ENCODE measurements around the gene KLRK1.
"Not testable (repeated sequence)": the region's sequence is repeated elsewhere in the genome, so short reads cannot be mapped to it uniquely, and the experiment has no call there.

Gene KLRK1

DNA sequence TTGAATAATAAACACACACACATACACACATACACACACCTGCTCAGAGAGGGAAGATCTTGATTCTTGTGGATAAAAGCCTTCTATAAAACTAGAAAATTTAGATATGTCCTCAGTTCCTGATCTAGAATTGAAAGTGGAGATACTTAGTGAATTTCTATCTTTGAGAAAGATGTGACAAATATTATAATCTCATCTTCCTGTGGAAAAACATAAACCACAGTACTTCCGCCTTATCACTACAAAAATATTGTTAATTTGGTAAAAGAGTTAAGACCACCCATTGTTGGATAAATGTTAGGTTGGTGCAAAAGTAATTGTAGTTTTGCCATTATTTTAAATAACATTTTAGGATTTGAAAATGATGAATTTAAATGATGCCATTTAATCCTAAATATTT is at the start of gene KLRK1:
Gene KLRK1 (minus strand): TSS at position 138 of the 400 bp plus-strand sequence. CDS start 1,231 bp downstream, outside the sequence.
- DNase-seq, result no peak

DNA sequence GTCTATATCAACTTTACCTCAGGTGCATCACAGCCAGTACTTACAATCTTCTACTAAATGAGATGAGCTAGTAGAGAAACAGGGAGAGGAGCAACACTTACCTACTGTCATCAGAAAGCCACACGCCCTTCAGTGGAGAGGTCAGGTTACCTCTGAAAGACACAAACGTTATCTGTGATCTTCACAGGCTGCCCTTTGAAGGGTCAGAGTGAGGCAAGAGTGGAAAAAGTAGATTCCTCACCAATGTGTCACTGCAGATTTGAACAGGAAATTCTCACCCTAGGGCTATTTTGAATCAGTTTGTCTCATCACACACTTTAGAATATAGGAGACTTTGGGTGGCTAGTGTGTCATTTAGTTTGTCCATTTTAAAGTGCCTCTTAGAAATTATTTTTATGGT is 47.8 kb upstream of the KLRK1 start:
- not testable (repeated sequence) for DNase-seq

DNA sequence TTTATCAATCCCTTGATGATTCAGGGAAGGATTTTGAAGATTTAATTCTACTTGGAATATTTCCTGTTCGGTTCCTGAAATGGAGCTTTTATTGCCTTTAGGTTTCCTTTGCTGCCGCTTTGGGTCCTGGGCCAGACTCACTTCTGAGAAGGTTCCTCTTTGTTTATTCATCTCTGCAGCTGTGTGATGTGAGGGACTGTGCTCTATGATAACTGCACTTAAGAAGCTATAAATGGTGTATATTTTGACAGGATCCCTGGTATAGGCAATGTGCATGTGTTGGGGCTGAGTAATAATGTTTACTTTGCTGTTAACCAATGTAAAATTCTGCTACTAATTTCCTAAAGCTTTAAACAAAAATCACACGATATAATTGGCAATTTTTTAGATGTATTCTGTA is 46.0 kb upstream of the KLRK1 start, which contains the start of gene KLRC2:
Gene KLRC2 (minus strand): TSS at position 195 of the 400 bp plus-strand sequence. CDS start 24 bp downstream, at position 171.
- peak; percentile 59 for DNase-seq

DNA sequence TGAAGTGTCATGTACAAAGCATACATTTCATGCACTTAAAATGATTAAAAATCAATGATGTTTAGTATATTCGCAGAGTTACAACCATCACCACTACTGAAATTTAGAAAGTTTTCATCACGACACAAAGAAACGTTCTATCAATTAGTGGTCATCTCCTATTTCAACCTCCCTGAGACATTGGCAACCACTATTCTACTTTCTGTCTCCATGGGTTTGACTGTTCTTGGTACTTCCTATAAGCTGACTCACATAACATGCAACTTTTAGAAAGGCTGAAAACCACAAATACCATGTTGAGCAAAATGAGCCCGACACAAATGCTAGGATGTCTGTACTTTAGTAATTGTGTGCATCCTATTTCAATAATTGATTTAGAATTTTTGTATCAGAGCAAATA is 40.8 kb upstream of the KLRK1 start:
- not testable (repeated sequence) for DNase-seq

DNA sequence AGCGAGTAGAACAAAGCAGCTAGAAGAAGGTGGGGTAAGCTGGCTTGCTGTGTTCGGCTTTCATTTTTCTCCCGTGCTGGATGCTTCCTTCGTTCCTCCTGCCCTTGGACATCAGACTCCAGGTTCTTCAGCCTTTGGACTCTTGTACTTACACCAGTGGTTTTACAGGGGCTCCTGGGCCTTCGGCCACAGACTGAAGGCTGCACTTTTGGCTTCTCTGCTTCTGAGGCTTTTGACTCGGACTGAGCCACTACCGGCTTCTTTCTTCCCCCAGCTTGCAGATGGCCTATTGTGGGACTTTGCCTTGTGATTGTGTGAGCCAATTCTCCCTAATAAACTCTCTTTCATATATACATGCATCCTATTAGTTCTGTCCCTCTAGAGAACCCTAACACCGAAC is 36.1 kb upstream of the KLRK1 start:
- DNase-seq, result not testable (repeated sequence)

DNA sequence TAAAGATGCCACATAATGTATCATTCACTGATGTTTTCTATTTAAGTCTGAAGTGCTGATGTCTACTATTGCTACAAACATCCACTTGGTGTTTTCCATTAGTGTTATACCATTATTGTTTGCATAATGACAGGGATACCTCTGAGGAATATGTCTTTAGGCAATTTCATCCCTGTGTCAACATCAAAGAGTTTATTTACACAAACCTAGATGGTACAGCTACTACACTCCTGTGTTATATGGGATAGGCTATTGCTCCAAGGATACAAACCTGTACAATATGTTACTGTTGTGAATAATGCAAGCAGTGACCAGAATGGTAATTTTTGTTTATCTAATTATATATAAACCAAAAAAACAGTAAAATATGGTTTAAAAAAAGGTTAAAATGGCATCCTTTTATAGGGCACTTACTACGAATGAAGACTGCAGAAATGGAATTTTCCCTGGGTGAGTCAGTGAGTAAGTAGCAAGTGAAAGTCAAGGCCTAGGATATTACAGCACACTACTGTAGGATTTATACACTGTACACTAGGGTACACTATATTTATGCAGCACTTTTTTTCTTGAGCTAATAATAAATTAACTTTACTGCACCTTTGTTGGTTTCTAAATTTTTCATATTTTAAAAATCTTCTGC is 34.5 kb upstream of the KLRK1 start:
- DNase-seq, result not testable (repeated sequence)

DNA sequence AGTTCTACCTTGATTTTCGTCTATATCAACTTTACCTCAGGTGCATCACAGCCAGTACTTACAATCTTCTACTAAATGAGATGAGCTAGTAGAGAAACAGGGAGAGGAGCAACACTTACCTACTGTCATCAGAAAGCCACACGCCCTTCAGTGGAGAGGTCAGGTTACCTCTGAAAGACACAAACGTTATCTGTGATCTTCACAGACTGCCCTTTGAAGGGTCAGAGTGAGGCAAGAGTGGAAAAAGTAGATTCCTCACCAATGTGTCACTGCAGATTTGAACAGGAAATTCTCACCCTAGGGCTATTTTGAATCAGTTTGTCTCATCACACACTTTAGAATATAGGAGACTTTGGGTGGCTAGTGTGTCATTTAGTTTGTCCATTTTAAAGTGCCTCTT is 32.3 kb upstream of the KLRK1 start:
- not testable (repeated sequence) for DNase-seq

DNA sequence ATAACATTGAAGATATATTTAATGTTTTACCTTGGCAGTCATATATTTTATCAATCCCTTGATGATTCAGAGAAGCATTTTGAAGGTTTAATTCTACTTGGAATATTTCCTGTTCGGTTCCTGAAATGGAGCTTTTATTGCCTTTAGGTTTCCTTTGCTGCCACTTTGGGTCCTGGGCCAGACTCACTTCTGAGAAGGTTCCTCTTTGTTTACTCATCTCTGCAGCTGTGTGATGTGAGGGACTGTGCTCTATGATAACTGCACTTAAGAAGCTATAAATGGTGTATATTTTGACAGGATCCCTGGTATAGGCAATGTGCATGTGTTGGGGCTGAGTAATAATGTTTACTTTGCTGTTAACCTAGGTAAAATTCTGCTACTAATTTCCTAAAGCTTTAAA is 30.5 kb upstream of the KLRK1 start, which contains the start of gene KLRC3:
Gene KLRC3 (minus strand): TSS at position 262 of the 400 bp plus-strand sequence. CDS start 45 bp downstream, at position 217.
- peak; percentile 18 for DNase-seq

DNA sequence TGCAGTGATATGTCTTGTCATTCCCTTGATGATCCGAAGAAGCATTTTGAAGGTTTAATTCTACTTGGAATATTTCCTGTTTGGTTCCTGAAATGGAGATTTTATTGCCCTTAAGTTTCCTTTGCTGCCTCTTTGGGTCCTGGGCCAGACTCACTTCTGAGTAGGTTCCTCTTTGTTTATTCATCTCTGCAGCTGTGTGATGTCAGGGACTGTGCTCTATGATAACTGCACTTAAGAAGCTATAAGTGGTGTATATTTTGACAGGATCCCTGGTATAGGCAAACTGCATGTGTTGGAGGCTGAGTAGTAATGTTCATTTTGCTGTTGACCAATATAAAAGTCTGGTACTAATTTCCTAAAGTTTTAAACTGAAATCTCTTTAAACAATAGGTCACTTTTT is 19.6 kb upstream of the KLRK1 start, which contains the start of gene KLRC4:
Gene KLRC4 (minus strand): TSS at position 366 of the 400 bp plus-strand sequence. CDS start 182 bp downstream, at position 184.
- peak; percentile 66 for DNase-seq

DNA sequence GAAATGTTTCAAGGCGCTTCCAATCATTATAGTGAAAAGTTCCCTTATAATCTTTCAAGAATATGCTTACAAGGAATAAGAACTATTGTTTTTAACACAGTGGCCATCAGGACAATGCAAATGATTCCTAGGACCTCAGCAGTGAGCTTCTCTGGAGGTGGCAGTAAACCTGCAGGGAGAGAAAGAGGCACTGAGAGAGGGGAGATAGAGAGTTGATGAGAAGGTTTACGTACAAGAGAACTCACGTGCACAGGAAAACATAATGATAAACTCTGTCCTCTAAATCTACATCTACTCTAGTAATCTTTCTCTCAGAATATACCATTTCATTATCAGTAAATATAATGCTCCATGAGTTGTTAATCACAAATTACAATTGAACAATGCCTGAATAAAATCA is 19.0 kb upstream of the KLRK1 start:
- DNase-seq, result peak; percentile 14

DNA sequence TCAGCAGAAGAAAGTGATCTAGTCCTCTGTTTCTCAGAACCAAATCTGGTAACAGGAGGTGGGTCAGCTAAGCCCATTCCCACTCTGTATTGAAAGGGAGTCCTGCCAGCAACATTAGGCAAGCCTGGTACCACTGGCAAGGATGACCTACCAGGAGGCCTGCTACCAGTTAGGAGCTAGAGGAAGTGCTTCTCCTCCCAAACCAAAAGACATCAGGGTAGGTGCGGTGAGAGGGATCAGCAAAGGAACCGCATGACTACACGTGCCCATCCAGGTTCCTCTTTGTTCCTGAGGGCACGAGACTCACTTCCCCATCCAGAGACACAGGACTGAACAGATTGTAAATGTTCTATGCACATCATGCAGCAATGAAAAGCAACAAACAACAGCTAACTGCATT is 16.9 kb upstream of the KLRK1 start:
- no peak for DNase-seq

DNA sequence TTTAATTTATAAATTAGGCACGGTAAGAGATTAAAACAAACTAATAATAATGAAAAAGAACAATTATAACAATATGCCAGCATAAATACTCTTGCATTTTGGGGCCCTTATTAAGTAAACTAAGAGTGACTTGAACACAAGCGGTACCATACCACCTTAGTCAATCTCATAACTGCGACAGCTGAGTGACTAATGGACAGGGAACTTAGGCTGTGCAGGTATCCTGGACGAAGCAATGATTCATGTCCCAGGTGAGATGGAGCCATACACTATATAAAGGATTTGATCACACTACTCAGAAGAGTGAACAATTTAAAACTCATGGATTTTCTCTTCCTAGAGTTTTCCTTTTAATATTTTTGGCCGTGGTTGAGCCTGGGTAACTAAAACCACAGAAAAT is 15.5 kb upstream of the KLRK1 start:
- no peak for DNase-seq

DNA sequence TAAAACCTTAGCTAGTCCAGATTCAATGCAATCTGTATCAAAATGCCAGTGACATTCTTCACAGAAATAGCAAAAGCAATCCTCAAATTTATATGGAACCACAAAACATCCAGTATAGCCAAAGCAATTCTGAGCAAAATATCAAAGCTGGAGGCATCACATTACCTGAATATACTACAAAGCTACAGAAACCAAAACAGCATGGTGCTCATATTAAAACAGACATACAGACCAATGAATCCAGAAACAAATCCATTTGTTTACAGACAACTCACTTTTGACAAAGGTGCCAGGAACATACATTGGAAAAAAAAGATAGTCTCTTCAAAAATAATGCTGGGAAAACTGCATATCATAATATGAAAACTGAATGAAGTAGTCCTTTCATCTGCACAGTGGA is 15.0 kb upstream of the KLRK1 start:
- DNase-seq, result no peak

DNA sequence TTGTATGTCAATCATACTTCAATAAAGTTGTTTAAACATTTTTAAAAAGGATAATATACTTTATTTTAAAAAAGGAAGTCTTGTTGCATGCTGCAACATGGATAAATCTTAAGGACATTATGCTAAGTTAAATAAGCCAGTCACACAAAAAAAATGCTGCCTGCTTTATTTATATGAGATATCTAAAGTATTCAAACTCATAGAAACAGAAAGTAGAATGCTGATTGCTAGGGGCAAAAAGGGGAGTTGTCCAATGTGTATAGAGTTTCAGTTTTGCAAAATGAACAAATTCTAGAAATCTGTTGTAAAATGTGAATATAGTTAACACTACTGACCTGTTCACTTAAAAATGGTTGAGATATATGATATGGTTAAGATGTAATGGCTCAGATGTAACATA is 11.0 kb upstream of the KLRK1 start:
- DNase-seq, result no peak

DNA sequence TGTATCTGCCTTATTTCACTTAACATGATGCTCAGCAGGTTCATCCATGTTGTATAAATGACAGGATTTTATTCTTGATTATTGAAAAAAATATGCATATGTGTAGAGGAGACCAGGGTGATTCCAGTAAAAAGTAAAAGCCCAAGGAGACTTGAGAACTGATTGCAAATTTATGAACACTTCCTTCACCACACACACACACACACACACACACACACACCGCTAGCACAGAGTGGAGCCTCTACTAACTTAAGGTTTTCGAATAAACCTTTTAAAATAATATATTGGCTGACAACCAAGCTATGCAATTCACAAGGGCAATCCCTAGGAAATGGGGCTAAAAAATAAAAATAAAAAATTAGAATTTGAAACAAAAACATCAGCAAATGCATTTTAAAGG is 8.3 kb upstream of the KLRK1 start:
- DNase-seq, result no peak

DNA sequence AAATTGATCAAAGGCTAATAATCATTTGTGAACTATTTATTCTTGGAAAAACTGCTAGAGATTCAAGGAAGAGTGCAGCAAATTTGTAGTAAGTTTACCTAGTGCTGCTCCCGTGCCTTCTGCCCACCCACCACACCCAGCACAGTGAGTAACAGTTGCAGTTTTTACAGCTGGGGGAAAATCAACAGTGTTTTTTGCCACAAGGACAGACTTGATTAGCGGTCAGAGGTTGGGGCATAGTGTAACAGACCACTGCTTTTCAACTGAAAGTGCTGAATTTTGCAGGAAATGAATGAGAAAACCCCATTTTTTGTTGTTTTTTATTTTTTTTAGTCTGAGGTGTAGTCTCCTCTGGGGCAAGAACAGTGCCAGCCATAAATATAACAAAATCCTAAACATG is 7.5 kb upstream of the KLRK1 start:
- DNase-seq, result no peak

DNA sequence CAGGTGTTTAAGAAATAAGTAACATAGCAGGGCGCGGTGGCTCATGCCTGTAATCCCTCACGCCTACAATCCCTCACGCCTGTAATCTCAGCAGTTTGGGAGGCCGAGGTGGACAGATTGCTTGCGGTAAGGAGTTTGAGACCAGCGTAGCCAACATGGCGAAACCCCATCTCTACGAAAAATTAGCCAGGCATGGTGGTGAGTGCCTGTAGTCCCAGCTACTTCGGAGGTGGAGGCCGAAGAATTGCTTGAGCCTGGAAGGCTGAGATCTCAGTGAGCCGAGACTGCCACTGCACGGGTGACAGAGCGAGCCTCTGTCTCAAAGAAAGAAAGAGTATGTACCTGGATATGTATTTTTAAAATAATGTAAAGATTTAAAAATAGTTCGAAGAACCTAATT is 6.3 kb upstream of the KLRK1 start:
- not testable (repeated sequence) for DNase-seq

DNA sequence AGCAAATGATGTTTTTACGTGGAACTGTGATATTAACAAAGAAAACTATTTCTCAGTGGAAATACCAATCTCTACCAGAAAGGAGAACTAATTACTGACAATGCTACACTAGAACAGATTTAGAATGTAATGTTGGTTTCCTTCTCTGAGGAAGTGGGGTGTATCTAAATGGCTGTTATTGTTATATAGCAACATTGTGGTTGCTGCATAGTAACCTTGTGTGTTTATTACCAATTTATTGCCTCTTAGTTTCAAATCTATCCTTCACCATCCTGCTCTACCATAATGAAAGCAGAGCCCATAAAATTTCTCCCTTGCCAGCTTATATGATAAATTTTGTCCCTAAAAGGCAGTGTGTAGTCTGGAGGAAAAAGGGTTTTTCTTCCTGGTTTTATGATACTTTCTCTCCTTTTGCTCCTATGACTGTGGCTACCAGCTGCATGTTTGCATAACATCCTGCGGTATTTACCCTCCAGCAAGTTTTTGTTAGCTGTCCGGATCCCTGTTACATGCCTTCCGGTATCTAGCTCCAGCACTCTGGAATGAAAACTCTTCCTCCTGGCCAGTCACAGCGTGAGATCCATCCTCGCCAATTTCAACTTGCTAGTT is 5.7 kb upstream of the KLRK1 start:
- DNase-seq, result peak; percentile 91

DNA sequence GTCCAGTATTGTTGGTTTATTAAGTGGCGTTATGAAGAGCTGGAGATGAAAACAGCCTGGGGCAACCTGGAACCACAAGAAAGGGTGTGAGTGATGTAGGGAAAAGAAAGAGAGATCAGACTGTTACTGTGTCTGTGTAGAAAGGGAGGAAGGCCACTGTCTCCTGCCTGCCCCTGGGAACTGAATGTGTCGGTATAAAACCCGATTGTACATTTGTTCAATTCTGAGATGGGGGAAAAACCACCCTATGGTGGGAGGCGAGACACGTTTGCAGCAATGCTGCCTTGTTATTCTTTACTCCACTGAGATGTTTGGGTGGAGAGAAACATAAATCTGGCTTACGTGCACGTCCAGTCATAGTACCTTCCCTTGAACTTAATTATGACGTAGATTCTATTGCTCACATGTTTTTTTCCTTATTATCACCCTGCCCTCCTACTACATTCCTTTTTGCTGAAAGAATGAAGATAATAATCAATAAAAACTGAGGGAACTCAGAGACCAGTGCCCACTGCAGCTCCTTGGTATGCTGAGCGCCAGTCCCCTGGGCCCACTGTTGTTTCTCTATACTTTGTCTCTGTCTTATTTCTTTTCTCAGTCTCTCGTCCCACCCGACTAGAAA is 4.8 kb upstream of the KLRK1 start:
- DNase-seq, result not testable (repeated sequence)

DNA sequence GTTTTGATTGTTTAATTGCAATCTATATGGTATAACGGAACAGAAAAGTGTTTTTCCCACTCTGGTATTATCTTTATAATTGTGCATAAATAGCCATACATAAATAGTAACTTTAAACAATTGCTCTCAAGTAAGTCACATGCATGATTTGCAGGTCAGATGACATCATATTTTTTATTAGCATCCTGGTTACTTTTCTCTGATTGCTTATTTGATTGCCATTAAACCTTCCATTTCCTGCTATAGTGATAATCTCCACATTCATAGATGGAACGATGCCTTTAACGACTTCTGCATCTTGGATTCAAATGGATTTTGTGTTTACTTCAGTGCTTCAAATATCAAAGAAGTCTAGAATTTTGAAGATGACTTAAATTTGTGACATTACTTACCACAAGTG is 3.5 kb upstream of the KLRK1 start:
- peak; percentile 50 for DNase-seq

DNA sequence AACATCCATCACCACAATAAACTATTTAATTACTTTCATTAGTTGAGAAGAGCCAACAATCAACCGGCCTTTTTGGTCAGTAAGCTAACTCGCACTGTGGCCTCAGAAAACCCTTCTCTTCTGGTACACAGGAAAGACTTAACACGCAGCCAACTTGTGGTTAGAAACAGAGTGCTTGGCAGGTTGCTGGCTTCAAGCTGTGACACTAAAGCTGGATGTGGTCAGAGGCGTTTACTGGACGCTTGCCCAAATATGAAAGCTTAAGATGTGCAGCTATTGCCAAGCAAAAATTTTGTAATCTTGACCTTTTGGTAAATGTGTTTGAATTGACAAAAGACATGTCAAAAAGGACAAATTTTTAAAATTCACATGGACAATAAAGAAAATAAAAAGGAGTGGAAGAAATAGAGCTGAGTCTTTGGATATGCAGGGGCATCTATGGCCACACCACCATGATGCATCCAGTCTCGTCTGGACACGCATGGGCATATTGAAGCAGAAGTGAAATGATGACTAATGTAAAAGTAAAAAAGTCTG is 2.6 kb upstream of the KLRK1 start:
- peak; percentile 64 for DNase-seq

DNA sequence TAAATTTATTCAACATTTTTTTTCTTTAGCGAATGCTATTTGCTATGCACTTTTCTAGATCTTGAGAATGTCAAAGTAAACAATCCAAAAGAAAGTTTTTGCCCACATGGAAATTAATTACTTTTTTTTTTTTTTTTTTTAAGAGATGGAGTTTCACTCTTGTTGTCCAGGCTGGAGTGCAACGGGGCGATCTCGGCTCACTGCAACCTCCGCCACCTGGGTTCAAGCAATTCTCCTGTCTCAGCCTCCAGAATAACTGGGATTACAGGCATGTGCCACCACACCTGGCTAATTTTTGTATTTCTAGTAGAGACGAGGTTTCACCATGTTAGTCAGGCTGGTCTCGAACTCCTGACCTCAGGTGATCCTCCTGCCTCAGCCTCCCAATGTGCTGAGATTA is 1.1 kb upstream of the KLRK1 start:
- DNase-seq, result not testable (repeated sequence)

DNA sequence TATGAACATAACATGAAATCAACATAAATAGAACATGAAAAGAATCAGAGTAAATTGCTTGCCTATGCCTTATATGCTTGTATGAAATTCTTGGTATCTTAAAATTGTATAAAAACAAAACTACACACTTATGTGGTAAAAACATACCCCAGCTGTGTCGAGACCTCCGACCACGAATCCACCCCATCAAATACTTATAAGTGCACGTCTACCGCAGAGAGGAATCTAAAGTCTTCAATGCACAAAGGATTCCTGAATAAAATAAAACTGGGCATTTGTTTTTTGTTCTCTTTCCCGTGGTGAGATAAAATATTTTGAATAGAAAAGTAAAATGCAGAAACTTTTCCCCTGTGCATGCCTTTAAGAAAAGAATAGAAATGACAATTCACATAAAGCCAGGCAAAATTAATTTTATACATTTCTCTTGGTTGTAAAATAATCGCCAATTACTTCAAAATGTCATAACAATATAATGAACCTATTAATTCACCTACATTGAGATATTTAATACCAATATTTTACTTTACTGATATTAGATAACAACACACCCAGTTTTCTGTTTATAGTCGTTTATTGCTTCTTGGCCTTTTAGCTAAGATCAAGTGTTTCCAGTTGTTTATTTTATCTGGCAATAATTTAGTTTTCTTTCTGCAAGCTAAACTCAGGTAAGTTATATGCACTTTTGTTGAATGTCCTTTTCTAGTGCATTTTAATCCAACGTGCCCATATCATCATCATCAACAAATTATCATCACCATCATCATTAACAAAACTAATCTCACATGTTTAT is 1.0 kb downstream of the KLRK1 start:
- no peak for DNase-seq

Data from DMS153 (cell line).